NCI-H524 treated with DMSO at 0.1 percent for 48 hours (cell line): ENCODE data around the gene KIF4A.
A peak's percentile ranks its signal among the peaks of the same experiment; 100 is the strongest.

Experiments
- DNase-seq: peaks from one replicate; lab custom pipeline; 2025; lab: John Stamatoyannopoulos, UW

Gene KIF4A

GRCh38 chrX:70437921-70438665 is 148.2 kb downstream of the KIF4A start:
- DNase-seq: no peak

- DNase-seq: no peak
These were observed 149.1 kb downstream of the KIF4A start for GRCh38 chrX:70439016-70439415.

GRCh38 chrX:70442224-70442623 is 152.3 kb downstream of the KIF4A start:
- DNase-seq: no peak

DNA sequence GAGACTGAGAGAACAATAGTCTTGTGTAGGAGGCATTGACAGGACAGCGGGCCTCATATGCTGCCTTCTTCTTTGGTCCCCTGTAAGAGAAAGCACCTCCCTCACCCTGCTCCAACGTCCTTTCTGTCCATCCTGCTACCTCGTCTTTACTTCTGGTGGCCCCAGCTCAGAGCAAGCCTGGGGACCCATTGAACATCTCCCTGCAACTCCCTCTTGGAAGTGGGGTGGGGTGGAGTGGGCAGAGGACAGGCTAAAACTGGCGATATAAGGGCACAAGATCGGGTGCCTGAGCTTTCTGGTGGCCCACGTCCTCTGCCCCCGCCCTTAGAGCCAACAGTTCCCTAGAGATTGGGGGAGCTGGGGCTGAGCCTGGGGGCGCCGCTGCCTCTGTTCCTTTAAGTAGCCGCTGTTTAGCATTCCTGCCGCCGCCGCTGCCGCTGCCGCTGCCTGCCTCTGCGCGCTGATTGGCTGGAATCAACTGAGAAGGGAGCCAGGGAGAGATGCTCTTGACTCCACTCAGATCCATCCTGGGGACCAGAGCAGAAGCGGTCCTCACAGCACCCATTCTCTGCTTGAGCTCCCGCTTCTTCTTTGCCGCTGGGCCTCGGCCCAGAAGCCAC is 154.5 kb downstream of the KIF4A start, which contains the start of gene DLG3:
Gene DLG3, plus strand, starts transcription at position 510 of the 620 bp plus-strand sequence. CDS start 367 bp downstream, outside the sequence.
- DNase-seq: peak; percentile 38

DNA sequence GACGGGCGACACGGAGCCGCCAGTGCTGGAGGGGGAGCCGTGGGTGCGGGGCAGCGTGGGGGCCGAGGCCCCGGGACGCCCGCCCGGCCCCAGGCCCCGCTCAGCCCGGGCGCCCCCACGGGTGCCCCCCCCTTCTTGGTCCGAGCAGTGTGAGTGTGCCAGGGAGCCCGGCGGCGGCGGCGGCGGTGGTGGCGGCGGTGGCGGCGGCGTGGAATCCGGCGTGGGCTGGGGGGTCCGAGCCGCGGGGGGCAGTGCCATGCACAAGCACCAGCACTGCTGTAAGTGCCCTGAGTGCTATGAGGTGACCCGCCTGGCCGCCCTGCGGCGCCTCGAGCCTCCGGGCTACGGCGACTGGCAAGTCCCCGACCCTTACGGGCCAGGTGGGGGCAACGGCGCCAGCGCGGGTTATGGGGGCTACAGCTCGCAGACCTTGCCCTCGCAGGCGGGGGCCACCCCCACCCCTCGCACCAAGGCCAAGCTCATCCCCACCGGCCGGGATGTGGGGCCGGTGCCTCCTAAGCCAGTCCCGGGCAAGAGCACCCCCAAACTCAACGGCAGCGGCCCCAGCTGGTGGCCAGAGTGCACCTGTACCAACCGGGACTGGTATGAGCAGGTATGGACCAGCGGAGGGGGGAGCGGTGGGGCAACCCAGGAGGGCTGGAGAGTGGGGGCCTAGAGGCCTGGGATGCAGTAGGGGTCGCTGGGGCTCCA is 155.2 kb downstream of the KIF4A start:
- no peak for DNase-seq

- no peak for DNase-seq
These were observed 156.0 kb downstream of the KIF4A start for GRCh38 chrX:70445951-70446350.

DNA sequence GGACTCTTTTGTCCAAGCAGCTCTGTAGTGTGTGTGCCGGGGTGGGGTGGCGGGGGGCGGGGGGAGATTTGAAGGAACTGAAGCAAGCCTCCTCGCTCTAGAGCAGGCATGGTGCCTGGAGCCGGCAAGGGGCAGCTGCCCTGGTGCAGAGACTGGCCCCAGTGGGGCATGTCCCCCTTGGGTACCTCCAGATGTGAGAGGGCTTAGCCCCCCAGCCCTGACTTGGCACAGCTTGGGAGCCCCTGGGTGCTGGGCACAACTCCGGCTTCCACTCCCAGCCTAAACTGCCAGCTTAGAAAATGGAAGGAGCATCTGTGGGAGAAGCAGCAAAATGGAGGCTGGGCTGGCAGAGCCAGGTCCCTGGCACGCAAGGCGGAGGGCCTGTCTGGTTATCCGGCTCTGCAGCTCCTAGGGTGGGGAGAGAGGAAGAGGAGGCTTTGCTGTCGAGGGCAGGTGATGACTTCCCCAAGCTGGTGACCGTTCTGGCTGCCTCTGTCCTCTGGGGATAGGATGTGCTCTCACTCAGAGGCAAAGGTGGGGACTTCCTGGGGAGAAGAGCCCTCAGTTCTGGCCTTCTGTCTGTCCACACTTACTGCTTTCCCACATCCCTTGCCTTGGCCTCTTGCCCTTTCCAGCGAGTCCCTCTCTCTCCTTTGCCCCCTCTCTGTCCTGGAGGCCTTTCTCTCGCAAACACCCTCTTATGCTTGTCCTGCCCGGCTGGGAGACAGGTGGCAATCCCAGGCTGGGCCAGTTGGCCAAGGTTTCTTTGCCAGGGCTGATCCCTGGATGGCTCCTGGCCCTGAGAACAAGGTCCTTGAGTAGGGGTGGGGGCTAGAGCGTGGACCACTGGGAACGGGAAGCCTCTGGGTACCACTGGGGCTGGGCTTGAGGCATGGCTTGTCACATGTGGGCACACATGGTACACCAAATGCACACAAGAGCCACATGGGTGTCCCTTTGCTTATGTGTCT is 156.8 kb downstream of the KIF4A start:
- DNase-seq: no peak

DNA sequence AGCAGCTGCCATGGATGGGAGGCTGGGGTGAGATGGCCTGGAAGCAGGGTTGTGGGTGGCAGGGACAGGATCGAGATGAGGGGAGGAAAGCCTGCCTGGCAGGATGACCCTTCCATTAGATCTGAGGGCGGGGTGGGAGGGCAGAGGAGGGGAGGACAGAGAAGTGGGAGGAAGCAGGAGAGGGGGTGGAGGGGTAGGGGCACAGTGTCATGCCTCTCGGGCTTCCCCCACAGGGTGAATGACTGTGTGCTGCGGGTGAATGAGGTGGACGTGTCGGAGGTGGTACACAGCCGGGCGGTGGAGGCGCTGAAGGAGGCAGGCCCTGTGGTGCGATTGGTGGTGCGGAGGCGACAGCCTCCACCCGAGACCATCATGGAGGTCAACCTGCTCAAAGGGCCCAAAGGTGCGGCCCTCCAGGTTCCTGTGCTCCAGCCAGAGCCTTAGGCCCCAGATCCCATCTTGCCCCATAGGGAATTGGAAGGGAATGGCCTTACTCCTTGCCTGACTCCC is 159.6 kb downstream of the KIF4A start:
- DNase-seq: no peak

DNA sequence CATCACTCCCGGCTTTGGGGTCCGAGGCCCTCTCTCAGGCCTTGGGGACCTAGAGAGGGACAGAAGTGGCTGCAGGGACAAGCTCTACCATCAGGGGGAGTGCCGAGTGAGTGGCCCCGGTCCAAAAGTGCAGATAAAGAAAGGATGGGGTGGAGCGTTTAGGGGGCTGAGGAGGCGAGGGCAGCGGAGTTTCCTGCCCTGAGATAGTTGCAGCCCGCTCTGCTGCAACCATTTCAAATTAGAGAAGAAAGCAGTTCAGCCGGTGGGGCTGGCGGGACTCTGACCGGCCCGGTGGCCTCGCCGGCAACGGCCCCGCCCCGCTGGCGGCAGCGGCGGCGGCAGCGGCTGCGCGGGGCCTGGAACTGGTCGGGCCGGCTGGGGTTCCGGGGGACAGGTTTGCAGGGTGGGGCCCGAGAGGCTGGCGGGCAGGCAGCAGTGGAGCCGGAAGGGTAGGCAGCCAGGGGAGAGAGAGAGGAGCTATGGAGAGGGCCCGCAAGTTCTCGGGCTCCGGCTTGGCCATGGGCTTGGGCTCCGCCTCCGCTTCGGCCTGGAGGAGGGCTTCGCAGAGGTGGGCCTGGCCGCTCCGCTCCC is 162.3 kb downstream of the KIF4A start:
- DNase-seq: no peak

DNA sequence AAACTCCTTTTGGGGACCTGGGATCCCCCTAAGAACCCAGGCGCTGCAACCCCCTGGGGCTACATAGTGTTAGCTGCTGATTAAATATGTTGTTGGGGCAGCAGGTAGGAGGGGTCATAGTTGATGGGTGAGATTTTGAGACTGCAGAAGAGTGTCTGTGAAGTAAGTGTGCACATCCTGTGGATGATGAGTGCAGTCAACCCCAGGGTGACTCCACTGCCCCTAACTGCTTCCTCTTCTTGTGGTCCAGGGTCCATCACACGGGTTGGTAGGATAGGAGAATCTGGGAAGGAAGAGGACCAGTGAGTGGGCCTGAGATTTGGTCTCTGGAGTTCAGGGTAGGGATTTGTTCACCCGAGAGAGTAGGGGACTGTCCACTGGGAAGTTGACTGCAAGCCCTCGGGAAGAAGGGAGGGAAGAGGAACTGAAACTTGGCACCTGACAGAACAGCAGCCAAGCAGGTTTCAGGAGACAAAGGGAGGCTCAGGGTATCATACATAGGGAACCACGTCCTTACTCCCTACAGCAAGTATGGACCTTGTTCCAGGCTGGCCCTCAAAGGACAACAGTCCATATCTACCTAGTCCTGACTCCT is 163.2 kb downstream of the KIF4A start:
- no peak for DNase-seq

GRCh38 chrX:70454441-70455365 is 164.8 kb downstream of the KIF4A start:
- no peak for DNase-seq

DNA sequence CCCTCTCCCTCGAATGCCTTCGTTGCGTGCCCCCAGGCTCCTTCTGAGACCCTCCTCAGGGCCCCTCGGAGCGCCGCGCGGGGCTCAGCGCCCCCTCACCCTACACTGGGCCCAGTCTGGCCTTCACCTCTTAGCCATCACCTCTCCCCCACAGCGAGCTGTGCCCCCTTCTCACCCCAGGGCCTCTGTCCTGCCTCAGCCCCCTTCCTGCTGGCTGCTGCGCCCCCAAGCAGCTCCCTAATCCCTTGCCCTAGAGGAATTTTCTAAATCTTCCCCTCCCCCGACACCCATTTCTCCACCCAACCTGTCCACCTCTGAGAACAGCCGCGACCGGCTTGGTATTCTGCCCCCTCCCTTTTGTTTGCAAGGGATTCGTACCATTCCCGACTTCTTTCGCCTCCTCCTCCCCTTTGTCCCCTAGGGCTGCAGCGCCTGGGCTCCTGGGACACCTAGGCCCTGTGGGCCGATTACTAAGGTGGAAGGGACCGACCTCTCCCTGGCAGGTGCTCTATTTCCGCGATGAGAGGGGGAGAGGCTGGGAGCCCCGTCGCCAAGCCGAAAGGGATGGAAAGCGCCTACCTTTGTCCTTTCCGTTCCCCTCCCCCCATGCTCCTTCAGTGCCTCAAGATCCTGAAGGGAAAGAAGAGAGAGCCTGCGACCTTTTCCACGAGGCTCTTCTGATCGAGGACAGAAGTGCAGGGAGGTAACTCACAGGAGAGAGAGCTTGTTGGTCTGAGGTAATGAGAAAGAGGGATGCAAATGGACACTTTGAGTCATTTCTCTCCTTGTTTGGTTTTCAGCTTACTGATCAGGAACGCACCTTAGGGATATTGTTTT is 165.7 kb downstream of the KIF4A start:
- DNase-seq: no peak

DNA sequence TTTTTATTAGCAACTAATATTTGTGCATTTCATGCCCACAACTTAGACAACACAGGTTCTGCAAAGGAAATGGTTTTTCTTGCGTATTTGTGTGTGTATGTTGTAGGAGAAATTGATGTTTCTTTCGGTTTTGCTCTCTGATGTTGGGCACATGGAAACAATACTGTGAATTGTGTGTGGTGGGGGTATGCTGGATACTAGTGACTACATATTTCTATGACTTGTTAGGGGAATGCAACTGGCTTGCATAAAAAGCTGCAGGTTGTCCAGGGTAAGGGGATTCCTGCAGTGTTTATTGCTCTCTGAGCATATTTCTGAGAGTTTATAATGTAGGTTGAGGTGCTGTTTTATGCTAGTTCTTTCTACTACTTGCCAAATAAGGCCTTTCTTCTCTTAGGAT is 166.4 kb downstream of the KIF4A start:
- no peak for DNase-seq

DNA sequence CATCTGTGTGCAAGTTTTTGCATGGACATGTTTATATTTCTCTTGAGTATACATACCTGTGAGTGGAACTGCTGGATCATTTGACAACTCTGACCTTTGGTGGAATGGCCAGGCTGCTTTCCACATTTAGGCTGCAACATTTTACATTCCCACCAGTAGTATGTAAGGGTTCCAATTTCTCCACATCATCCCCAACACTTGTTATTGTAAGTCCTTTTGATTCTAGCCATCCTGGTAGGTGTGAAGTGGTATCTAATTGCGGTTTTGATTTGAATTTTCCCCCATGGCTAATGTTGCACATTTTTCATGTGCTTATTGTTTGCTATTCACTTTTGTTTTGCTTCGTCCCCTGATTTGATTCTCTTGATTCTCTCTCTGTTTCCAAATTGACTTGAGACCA is 171.1 kb downstream of the KIF4A start:
- DNase-seq: no peak

GRCh38 chrX:70464051-70464450 is 174.1 kb downstream of the KIF4A start:
- DNase-seq: no peak

- DNase-seq: no peak
These were observed 177.1 kb downstream of the KIF4A start for GRCh38 chrX:70466968-70467367.

DNA sequence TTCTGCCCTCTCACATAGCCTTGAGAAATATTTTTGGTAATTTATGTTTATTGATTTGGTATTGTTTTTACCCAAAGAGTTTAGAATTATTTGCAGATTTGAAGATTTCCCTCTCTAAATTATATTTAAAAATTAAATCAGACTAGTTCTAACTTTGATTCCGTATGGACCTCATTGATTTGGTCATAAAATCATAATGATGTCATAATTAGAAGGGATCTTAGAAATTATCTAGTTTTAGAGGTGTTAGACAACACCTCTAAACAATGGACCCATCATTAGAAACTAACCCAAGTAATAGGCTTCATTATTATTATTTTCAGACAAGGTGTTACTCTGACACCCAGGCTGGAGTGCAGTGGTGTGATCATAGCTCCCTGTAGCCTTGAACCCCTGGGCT is 178.8 kb downstream of the KIF4A start:
- no peak for DNase-seq
